Activated CD4-positive, CD25-positive, alpha-beta regulatory T cell treated with anti-CD3 and anti-CD28 coated beads, Interleukin-2, amount 50 U/mL, for 72 hours (primary cell): ENCODE data around the gene ACOT7.
"Not testable (repeated sequence)": the region's sequence is repeated elsewhere in the genome, so short reads cannot be mapped to it uniquely, and the experiment has no call there.

Source experiments
- DNase-seq: peaks from one replicate; pipeline ENCODE4 v3.0.0; 2021

ACOT7 gene, protein sequence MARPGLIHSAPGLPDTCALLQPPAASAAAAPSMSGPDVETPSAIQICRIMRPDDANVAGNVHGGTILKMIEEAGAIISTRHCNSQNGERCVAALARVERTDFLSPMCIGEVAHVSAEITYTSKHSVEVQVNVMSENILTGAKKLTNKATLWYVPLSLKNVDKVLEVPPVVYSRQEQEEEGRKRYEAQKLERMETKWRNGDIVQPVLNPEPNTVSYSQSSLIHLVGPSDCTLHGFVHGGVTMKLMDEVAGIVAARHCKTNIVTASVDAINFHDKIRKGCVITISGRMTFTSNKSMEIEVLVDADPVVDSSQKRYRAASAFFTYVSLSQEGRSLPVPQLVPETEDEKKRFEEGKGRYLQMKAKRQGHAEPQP

GRCh38 chr1:6393400-6394187 lies at the start of gene ACOT7:
ACOT7 (minus strand) TSS chr1:6393767; CDS start chr1:6393399, 368 bp downstream.
- DNase-seq: peak; percentile 92

GRCh38 chr1:6441586-6441985 lies 48.0 kb upstream of the ACOT7 start:
- no peak for DNase-seq

- DNase-seq: peak; percentile 76
These were observed 46.9 kb upstream of the ACOT7 start for GRCh38 chr1:6440198-6441126.

GRCh38 chr1:6438047-6438525 lies 44.5 kb upstream of the ACOT7 start:
- peak; percentile 73 for DNase-seq

- not testable (repeated sequence) for DNase-seq
These were observed 43.6 kb upstream of the ACOT7 start for GRCh38 chr1:6437012-6437700.

DNA sequence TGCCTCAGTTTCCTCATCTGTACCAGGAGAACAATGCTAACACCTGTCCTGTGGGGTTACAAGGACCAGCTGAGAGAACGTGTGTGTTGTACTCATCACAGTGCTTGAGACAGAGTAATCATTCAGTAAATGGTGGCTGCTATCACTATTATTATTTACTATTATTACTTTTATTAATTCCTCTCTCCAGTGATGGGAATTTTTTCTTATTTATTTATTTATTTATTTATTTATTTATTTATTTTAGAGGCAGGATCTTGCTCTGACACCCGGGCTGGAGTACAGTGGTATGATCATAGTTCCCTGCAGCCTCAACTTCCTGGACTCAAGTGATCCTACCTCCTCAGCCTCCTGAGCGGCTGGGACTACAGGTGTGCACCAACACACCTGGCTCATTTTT lies 42.7 kb upstream of the ACOT7 start:
- not testable (repeated sequence) for DNase-seq

DNA sequence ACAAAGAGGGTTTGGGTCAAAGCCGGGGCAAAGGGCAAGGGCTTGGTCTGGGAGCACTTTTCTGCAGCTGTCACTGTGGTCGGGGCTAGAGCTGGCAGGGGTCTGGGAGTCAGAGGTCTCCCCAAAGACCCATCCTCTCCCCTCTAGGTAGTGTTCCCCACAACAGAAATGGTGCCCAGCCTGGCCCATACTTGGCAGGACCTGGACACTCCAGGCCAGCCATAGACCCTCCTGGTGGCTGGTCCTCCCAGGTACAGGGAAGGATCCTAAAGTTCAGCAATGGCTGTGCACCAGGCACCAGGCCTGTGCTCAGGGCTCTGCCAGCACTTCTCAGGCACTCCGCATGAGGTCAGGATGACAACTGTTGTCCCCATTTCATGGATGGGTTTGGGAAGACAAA lies 42.0 kb upstream of the ACOT7 start:
- DNase-seq: no peak

DNA sequence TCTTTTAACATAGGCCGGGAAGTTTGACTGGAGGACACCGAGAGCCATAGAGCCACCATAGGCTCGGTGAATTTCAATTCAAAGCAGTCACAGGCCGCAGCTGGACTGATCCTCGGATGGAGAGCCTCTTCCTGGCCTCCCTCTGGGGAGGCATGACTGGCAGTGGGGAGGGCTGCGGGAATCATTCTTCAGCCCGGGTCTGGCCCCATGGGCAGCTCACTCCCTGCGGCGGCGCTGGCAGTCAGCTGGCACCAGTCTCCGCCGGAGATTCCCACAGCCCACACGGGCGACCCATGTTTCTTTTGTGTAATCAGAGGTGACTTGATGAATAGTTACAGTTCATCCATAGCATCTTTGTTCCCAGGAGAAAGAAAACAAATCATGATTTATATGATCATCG lies 41.6 kb upstream of the ACOT7 start:
- DNase-seq: no peak

DNA sequence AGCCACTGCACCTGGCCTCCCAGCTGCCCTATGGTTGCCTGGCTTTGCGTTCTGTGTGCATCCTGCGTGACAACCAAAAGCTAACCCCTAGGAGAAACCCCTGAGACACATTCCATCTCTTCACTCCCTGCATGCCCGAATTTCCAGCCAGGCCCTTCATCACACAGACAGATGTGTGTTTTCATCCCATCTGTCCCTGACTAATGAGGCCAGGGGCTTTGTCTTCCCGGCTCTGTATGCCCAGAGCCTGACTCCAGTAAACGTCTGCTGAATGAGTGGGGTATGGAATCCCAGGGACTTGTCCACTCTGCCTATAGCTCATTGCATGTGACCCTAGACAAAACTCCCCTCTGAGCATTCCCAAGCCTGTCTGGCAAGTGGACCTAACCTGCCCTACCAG lies 40.6 kb upstream of the ACOT7 start:
- no peak for DNase-seq

DNA sequence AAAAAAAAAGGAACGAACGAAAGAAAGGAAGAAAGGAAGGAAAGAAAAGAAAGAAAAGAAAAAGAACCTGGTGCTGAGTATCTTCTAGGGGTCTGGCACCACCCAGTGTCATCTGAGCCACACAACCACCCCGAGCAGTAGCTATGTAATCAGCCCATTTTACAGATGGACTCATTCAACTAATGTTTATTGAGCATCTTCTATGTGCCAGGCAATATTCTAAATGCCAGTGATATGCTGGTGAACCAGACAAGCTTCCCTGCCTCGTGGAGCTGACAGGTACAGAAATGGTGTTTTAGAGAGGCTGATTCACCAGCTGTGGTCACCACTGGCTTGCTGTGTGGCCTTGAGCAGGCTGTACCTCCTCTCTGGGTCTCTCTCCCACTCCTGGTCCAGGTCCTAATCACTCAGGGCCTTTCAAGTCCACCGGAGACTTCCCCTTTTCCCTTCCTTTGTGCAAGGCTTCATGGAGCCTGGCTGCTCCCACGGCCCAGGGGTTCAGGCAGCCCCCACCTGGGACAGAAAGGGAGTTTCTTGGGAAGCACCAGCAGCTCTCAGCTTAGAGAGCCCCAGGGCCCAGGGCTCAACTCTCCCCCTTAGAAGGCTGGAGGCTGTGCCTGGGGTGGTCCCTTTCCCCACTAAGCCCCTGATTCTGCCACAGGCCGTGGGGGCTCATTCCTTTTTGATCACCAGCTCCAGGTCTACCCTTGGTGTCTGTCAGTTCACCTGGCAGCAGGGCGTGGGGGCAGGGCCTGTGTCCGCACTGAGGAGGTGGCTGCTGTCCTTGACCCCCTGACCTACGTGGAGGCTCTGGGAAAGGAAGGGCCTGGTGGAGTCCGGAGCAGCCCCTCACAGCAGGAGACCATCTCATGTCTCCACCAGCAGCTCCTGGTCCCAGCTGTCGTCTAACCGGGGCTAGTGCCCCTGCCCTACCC lies 38.3 kb upstream of the ACOT7 start:
- DNase-seq: not testable (repeated sequence)

GRCh38 chr1:6429660-6430411 lies 36.3 kb upstream of the ACOT7 start:
- not testable (repeated sequence) for DNase-seq

DNA sequence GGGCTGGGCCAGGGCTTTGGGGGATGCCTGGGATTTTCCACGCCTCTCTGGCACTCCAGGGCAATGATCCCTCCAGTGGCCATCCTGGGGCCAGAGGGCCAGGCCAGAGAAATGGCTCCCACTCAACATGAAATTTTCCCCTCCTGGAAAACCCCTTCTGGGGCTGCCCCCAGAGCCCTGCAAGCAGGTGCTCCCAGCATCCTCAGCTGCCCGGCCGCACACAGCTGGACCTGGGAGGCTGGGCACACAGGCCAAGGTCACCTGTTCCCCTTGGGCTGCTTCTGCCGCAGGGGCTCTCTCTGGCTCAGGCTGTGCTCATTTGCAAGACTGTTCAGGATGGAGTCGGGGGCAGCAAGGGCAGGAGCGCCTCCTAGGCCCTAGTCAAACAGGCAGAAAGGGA lies 34.9 kb upstream of the ACOT7 start:
- not testable (repeated sequence) for DNase-seq

DNA sequence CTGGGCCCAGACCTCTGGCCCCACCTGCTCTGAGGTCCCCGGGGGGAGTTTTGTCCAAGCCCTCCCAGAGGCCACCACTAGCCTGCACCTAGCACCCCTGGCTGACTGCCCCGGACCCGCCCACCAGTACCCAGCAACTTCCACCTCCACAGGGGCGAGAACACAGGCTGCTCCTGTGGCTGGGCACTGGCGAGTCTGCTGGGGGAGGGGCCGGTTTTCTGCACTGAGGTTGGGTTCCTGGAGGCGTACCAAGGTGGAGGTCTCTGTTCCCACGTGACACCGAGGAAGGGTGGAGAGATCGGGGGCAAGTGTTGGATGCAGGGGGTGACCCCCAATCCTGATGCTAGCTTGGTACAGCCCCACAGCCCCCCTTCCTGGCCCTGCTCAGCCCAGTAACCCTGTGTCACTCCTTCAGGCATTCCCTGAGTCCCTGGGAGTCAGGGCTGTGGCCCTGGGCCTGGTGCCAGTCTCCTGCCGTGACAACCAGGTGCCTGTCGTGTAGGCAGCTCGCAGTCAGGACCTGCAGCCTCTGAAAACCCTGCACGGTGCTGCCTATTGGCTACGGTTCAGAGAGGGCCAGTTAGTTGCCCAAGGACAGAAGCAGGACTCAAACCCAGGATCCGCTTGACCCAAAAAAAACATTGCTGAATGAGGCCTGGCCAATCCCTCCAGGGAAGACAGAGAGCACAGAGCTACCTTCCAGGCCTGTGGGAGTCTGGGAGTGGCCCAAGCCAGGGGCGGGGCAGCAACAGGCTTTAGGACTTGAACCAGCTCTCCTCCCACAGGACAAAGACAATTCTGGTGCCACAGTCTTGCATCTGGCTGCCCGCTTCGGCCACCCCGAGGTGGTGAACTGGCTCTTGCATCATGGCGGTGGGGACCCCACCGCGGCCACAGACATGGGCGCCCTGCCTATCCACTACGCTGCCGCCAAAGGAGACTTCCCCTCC lies 34.1 kb upstream of the ACOT7 start:
- no peak for DNase-seq

DNA sequence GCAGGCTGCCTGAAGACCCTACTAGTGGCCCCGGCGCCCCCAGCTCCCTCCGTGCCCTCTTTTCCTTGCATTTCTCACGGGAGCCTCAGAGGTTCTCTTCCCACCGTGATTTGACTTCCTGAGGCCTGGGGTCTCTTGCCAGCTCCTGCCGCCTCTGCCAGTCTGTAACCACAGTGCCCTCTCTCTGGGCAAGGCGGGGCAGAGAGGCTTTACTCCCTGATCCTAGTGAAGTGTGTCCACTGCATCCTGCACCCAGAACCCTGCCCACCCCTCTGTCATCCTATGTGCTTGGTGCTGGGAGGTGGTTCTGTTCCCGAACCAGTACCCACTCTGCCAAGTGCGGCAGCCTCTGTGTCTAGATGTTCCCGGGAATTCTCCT lies 33.4 kb upstream of the ACOT7 start:
- DNase-seq: no peak

DNA sequence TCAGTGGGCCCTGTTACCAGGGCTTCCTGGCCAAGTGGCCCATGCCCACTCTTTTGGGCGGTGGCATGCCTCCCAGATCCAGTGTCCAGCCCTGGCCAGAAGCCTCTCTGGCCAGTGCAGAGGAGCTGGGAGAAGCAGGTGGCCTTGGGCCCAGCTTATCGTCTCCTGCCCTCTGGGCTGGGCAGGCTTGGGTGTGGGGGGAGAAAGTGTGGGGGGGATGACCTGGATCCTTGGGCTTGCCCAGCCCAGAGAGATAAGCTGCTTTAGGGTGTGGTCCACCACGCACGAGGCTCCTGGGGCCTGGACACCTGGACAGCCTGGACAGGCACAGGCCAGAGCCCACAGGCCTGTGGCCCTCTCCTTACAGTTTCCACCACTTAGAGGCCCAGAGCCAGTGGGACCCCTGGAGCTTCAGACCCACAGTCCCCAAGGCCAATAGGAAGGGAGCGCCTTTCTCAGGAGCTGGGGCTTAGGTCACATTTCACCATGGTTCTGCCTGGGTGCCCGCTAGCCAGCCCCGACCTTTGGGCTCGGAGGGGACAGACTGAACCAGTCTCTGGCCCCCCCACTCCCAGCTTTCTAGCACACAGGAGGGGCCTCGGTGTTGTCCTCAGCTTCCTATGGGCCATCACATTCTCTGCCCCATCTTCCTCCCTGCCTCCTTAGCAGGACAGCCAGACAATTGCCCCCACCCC lies 32.9 kb upstream of the ACOT7 start:
- no peak for DNase-seq

DNA sequence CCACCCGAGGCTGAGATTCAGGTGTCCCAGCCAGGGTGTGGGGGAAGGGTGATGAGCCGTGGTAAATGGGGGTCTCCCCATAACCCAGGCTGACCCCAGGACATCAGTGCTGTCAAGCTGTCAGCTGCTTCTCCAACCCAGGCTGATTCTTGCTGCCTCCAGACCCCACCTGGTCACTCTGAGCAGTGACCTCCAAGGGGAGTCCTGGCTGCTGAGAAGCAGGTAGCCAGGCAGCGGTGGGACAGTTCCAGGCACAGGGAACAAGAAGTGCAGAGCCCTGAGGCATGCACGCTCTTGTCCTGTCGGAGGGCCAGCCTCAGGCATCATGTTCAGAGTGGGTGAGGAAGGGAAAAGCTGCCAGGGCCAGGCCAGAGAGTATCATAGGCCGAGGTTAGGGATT lies 32.1 kb upstream of the ACOT7 start:
- no peak for DNase-seq

DNA sequence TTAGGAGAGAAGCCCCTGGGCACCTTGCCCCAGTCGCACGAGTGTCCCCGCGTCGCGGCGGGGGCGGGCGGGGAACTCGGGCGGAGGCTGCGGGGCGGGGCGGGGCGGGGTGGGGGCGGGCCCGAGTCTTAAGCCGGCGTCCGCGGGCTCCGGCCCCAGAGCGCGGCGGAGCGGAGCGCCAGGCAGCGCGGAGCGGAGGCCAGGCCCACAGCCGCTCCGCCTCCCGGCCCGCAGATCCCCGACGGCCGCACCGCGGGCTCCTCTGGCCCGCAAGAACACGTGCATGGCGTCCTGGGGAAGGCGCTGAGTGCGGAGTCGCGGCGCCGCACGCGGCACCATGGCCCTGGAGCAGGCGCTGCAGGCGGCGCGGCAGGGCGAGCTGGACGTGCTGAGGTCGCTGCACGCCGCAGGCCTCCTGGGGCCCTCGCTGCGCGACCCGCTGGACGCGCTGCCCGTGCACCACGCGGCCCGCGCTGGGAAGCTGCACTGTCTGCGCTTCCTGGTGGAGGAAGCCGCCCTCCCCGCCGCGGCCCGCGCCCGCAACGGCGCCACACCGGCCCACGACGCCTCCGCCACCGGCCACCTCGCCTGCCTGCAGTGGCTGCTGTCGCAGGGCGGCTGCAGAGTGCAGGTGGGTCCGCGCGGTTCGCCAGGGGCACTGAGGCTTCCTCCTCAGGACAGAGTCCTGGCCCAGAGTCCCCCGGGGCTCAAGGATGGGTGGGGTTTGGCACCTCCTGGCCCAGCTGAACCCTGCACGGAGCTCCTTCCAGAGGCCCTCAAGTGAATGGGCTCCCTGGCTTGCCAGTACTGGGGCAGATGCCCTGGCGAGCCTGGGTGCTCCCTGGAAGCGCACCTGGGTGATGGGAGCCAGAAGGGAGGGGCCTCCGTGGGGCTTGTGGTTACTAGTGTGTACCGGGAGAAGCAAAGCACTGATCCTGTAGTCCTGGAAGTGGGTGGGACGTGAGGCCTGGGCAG lies 31.3 kb upstream of the ACOT7 start, which contains the start of gene ESPN:
Gene ESPN, plus strand, starts transcription at position 158 of the 975 bp plus-strand sequence. Its CDS starts 180 bp downstream, at position 338.
- DNase-seq: no peak
